GM23248 (cell line): ENCODE data around the gene GRM7. TPM values are rescaled to one million over a fixed set of nuclear protein-coding genes. Genes with fewer than 3 reads are reported as not detected.

Experiments
- DNase-seq: peaks from one replicate; pipeline ENCODE4 v3.0.0-alpha.2; 2015
- H2AFZ ChIP-seq: fragments of 200-600 bp; sonication (generic); 2 replicates; pipeline ENCODE4 v1.6.1; 2016; ENCODE audit warnings: antibody characterized with exemption
- H3F3A ChIP-seq: fragments of 200-600 bp; sonication (generic); 2 replicates; pipeline ENCODE4 v1.6.1; 2016; ENCODE audit warnings: mild to moderate bottlenecking, antibody characterized with exemption, mixed run types; ENCODE audit not compliant: insufficient read depth
- H3K27ac ChIP-seq: fragments of 200-600 bp; sonication (generic); 2 replicates; pipeline ENCODE4 v1.5.1; 2016; ENCODE audit warnings: mild to moderate bottlenecking
- H3K27me3 ChIP-seq: fragments of 200-600 bp; sonication (generic); replicated peaks from 2 replicates; pipeline ENCODE4 v1.6.1; 2016; ENCODE audit warnings: mild to moderate bottlenecking; ENCODE audit not compliant: insufficient read depth
- H3K36me3 ChIP-seq: fragments of 200-600 bp; sonication (generic); 2 replicates; pipeline ENCODE4 v1.6.1; 2016; ENCODE audit warnings: low read depth, mild to moderate bottlenecking
- H3K4me1 ChIP-seq: fragments of 200-600 bp; sonication (generic); 2 replicates; pipeline ENCODE4 v1.6.1; 2016; ENCODE audit warnings: mild to moderate bottlenecking; ENCODE audit not compliant: insufficient read depth
- H3K4me2 ChIP-seq: fragments of 200-600 bp; sonication (generic); one replicate; pipeline ENCODE4 v1.6.1; 2016; ENCODE audit warnings: mild to moderate bottlenecking; ENCODE audit not compliant: unreplicated experiment
- H3K4me3 ChIP-seq: fragments of 200-600 bp; sonication (generic); 2 replicates; pipeline ENCODE4 v1.5.1; 2016; ENCODE audit warnings: mild to moderate bottlenecking
- H3K79me2 ChIP-seq: fragments of 200-600 bp; sonication (generic); 2 replicates; pipeline ENCODE4 v1.6.1; 2016; ENCODE audit warnings: mild to moderate bottlenecking; ENCODE audit not compliant: insufficient read depth
- H3K9ac ChIP-seq: fragments of 200-600 bp; sonication (generic); 2 replicates; pipeline ENCODE4 v1.6.1; 2016; ENCODE audit warnings: mild to moderate bottlenecking
- H3K9me2 ChIP-seq: fragments of 200-600 bp; sonication (generic); 2 replicates; pipeline ENCODE4 v1.6.1; 2016; ENCODE audit warnings: mixed run types, mild to moderate bottlenecking, moderate library complexity; ENCODE audit not compliant: insufficient read depth
- H3K9me3 ChIP-seq: fragments of 200-600 bp; sonication (generic); one replicate; pipeline ENCODE4 v1.6.1; 2017; ENCODE audit warnings: low read depth
- H4K20me1 ChIP-seq: fragments of 200-600 bp; sonication (generic); 2 replicates; pipeline ENCODE4 v1.6.0; 2016; ENCODE audit not compliant: insufficient read depth
- EZH2 ChIP-seq: fragments of 200-600 bp; sonication (generic); IDR thresholded peaks from 2 replicates; pipeline ENCODE4 v1.6.1; 2018; ENCODE audit warnings: antibody characterized with exemption, mild to moderate bottlenecking; ENCODE audit not compliant: insufficient read depth, poor library complexity, severe bottlenecking
- EZH2phosphoT487 ChIP-seq: fragments of 200-600 bp; sonication (generic); IDR thresholded peaks from 2 replicates; pipeline ENCODE4 v1.6.1; 2018; ENCODE audit warnings: antibody characterized with exemption, moderate library complexity, mild to moderate bottlenecking, low read depth; ENCODE audit not compliant: insufficient read depth
- WGBS, 2 experiments: methylation state at CpG; one replicate each; pipeline ENCODE4 v1.1.6; 2015 to 2017; ENCODE audit warnings: low lambda C conversion rate in 2 of 2, low coverage in 1 of 2; ENCODE audit errors: missing lambda C conversion rate in 2 of 2; 5-methylcytosine and 5-hydroxymethylcytosine counted together
- in situ Hi-C: fragments of 300-500 bp; cut with MboI; formaldehyde crosslinking; loops from 2 replicates; pipeline ENCODE4 v1.15.0; 2020
- polyA plus RNA-seq: library from polyadenylated mRNA; unstranded; fragments of >200 nt; fragmentation: Nextera tagmentation; extraction: Ambion mirVana; gene quantifications from 2 replicates; pipeline ENCODE4 v1.2.1, GENCODE V29; 2016
- total RNA-seq: library from RNA; depleted of rRNA; stranded (reverse); fragments of >200 nt; shearing (Covaris generic); gene quantifications from 2 replicates; pipeline ENCODE4 v1.2.3, GENCODE V29; 2014

The GRM7 gene
- total and polyA plus RNA-seq, 2 experiments from 2014 or later, result not detected

GRCh38 chr3:7249493-7250076 is 388.7 kb downstream of the GRM7 start:
- no peak overlapping the region for H2AFZ ChIP-seq
- no peak for DNase-seq
- H3K9me2 ChIP-seq, result no peaks in the 10 kb centered on the region
- WGBS, 2 experiments, result 58 to 62% methylated on average over 5 of the region's 5 CpGs
- H3K27me3 ChIP-seq, result no peaks in the 10 kb centered on the region
- no peaks in the 10 kb centered on the region for H4K20me1 ChIP-seq
- no peaks in the 10 kb centered on the region for H3K36me3 ChIP-seq
- no peak overlapping the region for H3K9ac ChIP-seq
- no peaks in the 10 kb centered on the region for H3K4me1 ChIP-seq
- H3K4me3 ChIP-seq, result no peak overlapping the region
- in situ Hi-C loops, result no loop called here
- H3F3A ChIP-seq, result no peaks in the 10 kb centered on the region
- H3K4me2 ChIP-seq, result no peak overlapping the region
- H3K79me2 ChIP-seq, result no peaks in the 10 kb centered on the region
- no peak overlapping the region for H3K27ac ChIP-seq
- no peaks in the 10 kb centered on the region for H3K9me3 ChIP-seq
- TF ChIP-seq EZH2 (no peak), EZH2phosphoT487 (no peak)

GRCh38 chr3:7254251-7254650 is 393.3 kb downstream of the GRM7 start:
- no peaks in the 10 kb centered on the region for H3K4me1 ChIP-seq
- H3K27me3 ChIP-seq, result no peaks in the 10 kb centered on the region
- H3K27ac ChIP-seq, result no peak overlapping the region
- H2AFZ ChIP-seq, result no peak overlapping the region
- no peak overlapping the region for H3K4me3 ChIP-seq
- 17 to 33% methylated on average over 2 of the region's 2 CpGs for WGBS, 2 experiments
- no peak for TF ChIP-seq EZH2phosphoT487
- no peak for TF ChIP-seq EZH2
- DNase-seq, result no peak
- H3K4me2 ChIP-seq, result no peak overlapping the region
- H4K20me1 ChIP-seq, result no peaks in the 10 kb centered on the region
- no peaks in the 10 kb centered on the region for H3K79me2 ChIP-seq
- H3K9me3 ChIP-seq, result no peaks in the 10 kb centered on the region
- no peak overlapping the region for H3K9ac ChIP-seq
- in situ Hi-C loops, result no loop called here
- no peaks in the 10 kb centered on the region for H3K36me3 ChIP-seq
- H3K9me2 ChIP-seq, result no peaks in the 10 kb centered on the region
- H3F3A ChIP-seq, result no peaks in the 10 kb centered on the region

- 0 to 7% methylated on average over 1 of the region's 1 CpG for WGBS, 2 experiments
- H3K79me2 ChIP-seq, result no peaks in the 10 kb centered on the region
- no peaks in the 10 kb centered on the region for H3K36me3 ChIP-seq
- H3K27me3 ChIP-seq, result no peaks in the 10 kb centered on the region
- H3K9me2 ChIP-seq, result no peaks in the 10 kb centered on the region
- H4K20me1 ChIP-seq, result no peaks in the 10 kb centered on the region
- no peak overlapping the region for H2AFZ ChIP-seq
- no peaks in the 10 kb centered on the region for H3K9me3 ChIP-seq
- H3F3A ChIP-seq, result no peaks in the 10 kb centered on the region
- TF ChIP-seq EZH2 (no peak), EZH2phosphoT487 (no peak)
- H3K4me3 ChIP-seq, result no peak overlapping the region
- in situ Hi-C loops, result no loop called here
- DNase-seq, result no peak
- no peaks in the 10 kb centered on the region for H3K4me1 ChIP-seq
- H3K9ac ChIP-seq, result no peak overlapping the region
- H3K4me2 ChIP-seq, result no peak overlapping the region
- no peak overlapping the region for H3K27ac ChIP-seq
Measured at GRCh38 chr3:7260975-7261374, 400.1 kb downstream of the GRM7 start.

- H3K27me3 ChIP-seq, result no peaks in the 10 kb centered on the region
- no peak overlapping the region for H2AFZ ChIP-seq
- no peaks in the 10 kb centered on the region for H4K20me1 ChIP-seq
- H3K4me3 ChIP-seq, result no peak overlapping the region
- H3K9ac ChIP-seq, result no peak overlapping the region
- in situ Hi-C loops, result no loop called here
- no peaks in the 10 kb centered on the region for H3K79me2 ChIP-seq
- no peaks in the 10 kb centered on the region for H3K9me3 ChIP-seq
- H3K4me2 ChIP-seq, result no peak overlapping the region
- DNase-seq, result no peak
- H3K27ac ChIP-seq, result no peak overlapping the region
- H3F3A ChIP-seq, result no peaks in the 10 kb centered on the region
- no peaks in the 10 kb centered on the region for H3K9me2 ChIP-seq
- no peaks in the 10 kb centered on the region for H3K4me1 ChIP-seq
- no peaks in the 10 kb centered on the region for H3K36me3 ChIP-seq
- TF ChIP-seq EZH2 (no peak), EZH2phosphoT487 (no peak)
- WGBS, 2 experiments, result 44 to 46% methylated on average over 13 of the region's 13 CpGs
Measured at GRCh38 chr3:7263347-7264195, 402.7 kb downstream of the GRM7 start.
